Mesenchymal stem cell (in vitro differentiated cells and primary cell): Measurements from ENCODE around the gene OR10H3. TPM values are rescaled to one million over a fixed set of nuclear protein-coding genes. Genes with fewer than 3 reads are reported as not detected.

Experiments
- DNase-seq: peaks from one replicate; pipeline ENCODE4 v3.0.0-alpha.2; 2013
- H2AFZ ChIP-seq: one replicate; pipeline ENCODE4 v1.6.1; 2013; ENCODE audit warnings: low read depth, mild to moderate bottlenecking, control low read depth, inconsistent platforms, low read length, moderate library complexity
- H2AK5ac ChIP-seq: 2 replicates; pipeline ENCODE4 v1.6.1; 2013; ENCODE audit warnings: low read length, moderate library complexity, mild to moderate bottlenecking, inconsistent platforms; ENCODE audit not compliant: severe bottlenecking
- H2BK120ac ChIP-seq: one replicate; pipeline ENCODE4 v1.6.1; 2013; ENCODE audit warnings: low read depth, mild to moderate bottlenecking, inconsistent platforms, low read length, moderate library complexity
- H2BK12ac ChIP-seq, 2 experiments: one replicate each; pipeline ENCODE4 v1.6.1; 2013; ENCODE audit warnings: inconsistent platforms in 2 of 2, low read length in 2 of 2, mild to moderate bottlenecking in 2 of 2, moderate library complexity in 2 of 2, control low read depth in 1 of 2
- H2BK15ac ChIP-seq: one replicate; pipeline ENCODE4 v1.6.1; 2013; ENCODE audit warnings: mild to moderate bottlenecking, low read depth, inconsistent platforms; ENCODE audit not compliant: poor library complexity, severe bottlenecking
- H2BK5ac ChIP-seq: 2 replicates; pipeline ENCODE4 v1.6.1; 2013; ENCODE audit warnings: low read depth, mild to moderate bottlenecking, low read length, control low read depth, inconsistent platforms; ENCODE audit not compliant: poor library complexity, severe bottlenecking
- H3K14ac ChIP-seq, 2 experiments: one replicate each; pipeline ENCODE4 v1.6.1; 2013; ENCODE audit warnings: inconsistent platforms in 2 of 2, low read length in 2 of 2, control low read depth in 1 of 2, mild to moderate bottlenecking in 1 of 2, moderate library complexity in 1 of 2
- H3K18ac ChIP-seq, 2 experiments: one replicate each; pipeline ENCODE4 v1.6.1; 2013; ENCODE audit warnings: inconsistent platforms in 2 of 2, low read length in 2 of 2, control low read depth in 1 of 2, low read depth in 1 of 2, mild to moderate bottlenecking in 1 of 2
- H3K23ac ChIP-seq, 2 experiments: one replicate each; pipeline ENCODE4 v1.6.1; 2013; ENCODE audit warnings: inconsistent platforms in 2 of 2, low read length in 2 of 2, mild to moderate bottlenecking in 2 of 2, moderate library complexity in 2 of 2, control low read depth in 1 of 2
- H3K27ac ChIP-seq: 2 replicates; pipeline ENCODE4 v1.5.1; 2013; ENCODE audit warnings: mild to moderate bottlenecking, moderate library complexity, low read length, control low read depth, inconsistent platforms; ENCODE audit not compliant: poor library complexity, severe bottlenecking
- H3K27me3 ChIP-seq, 2 experiments: 2 replicates each; pipeline versions ENCODE4 v1.6.1 to v1.7.0; 2013; ENCODE audit warnings: low read length in 2 of 2, mild to moderate bottlenecking in 2 of 2, moderate library complexity in 2 of 2, control low read depth in 1 of 2, inconsistent platforms in 1 of 2; ENCODE audit not compliant: control insufficient read depth in 1 of 2, insufficient read depth in 1 of 2
- H3K36me3 ChIP-seq, 2 experiments: 2 replicates each; pipeline versions ENCODE4 v1.6.1 to v1.7.0; 2013; ENCODE audit warnings: low read length in 2 of 2, control low read depth in 1 of 2, inconsistent platforms in 1 of 2, low read depth in 1 of 2, mild to moderate bottlenecking in 1 of 2; ENCODE audit not compliant: insufficient read depth in 2 of 2, control insufficient read depth in 1 of 2
- H3K4ac ChIP-seq, 2 experiments: one replicate each; pipeline ENCODE4 v1.6.1; 2013; ENCODE audit warnings: inconsistent platforms in 2 of 2, low read length in 2 of 2, mild to moderate bottlenecking in 2 of 2, moderate library complexity in 2 of 2, control low read depth in 1 of 2, low read depth in 1 of 2
- H3K4me1 ChIP-seq: 2 replicates; pipeline ENCODE4 v1.6.1; 2013; ENCODE audit warnings: low read depth, low read length, control low read depth; ENCODE audit not compliant: control insufficient read depth, insufficient read depth
- H3K4me2 ChIP-seq: 2 replicates; pipeline ENCODE4 v1.6.1; 2013; ENCODE audit warnings: low read length, mild to moderate bottlenecking, inconsistent platforms; ENCODE audit not compliant: poor library complexity, severe bottlenecking
- H3K4me3 ChIP-seq, 2 experiments: 2 replicates each; pipeline versions ENCODE4 v1.5.1 to v1.7.0; 2013; ENCODE audit warnings: low read length in 2 of 2, mild to moderate bottlenecking in 2 of 2, control low read depth in 1 of 2, low read depth in 1 of 2; ENCODE audit not compliant: insufficient read depth in 1 of 2
- H3K79me1 ChIP-seq: replicated peaks from 2 replicates; pipeline ENCODE4 v1.6.1; 2013; ENCODE audit warnings: mild to moderate bottlenecking, control low read depth, low read length, inconsistent platforms; ENCODE audit not compliant: poor library complexity, severe bottlenecking
- H3K9ac ChIP-seq: 2 replicates; pipeline ENCODE4 v1.7.0; 2013; ENCODE audit warnings: mild to moderate bottlenecking, low read length, moderate library complexity
- H3K9me3 ChIP-seq: 2 replicates; pipeline ENCODE4 v1.7.0; 2013; ENCODE audit warnings: mild to moderate bottlenecking, low read length; ENCODE audit not compliant: control insufficient read depth
- H4K8ac ChIP-seq: one replicate; pipeline ENCODE4 v1.6.1; 2013; ENCODE audit warnings: inconsistent platforms, mild to moderate bottlenecking, low read length, moderate library complexity
- H4K91ac ChIP-seq: one replicate; pipeline ENCODE4 v1.6.1; 2013; ENCODE audit warnings: mild to moderate bottlenecking, low read length, inconsistent platforms
- WGBS: methylation state at CpG from one replicate; pipeline ENCODE4 v1.1.7; 2013; ENCODE audit warnings: mixed read lengths; 5-methylcytosine and 5-hydroxymethylcytosine counted together
- polyA plus RNA-seq, 2 experiments: library from polyadenylated mRNA; stranded (reverse); fragments of 200-250 nt; gene quantifications; one replicate each; pipeline ENCODE4 v1.2.3, GENCODE V29; 2013

OR10H3 gene
- not detected for polyA plus RNA-seq (2013, experiment 1 of 2)
- polyA plus RNA-seq (2013, experiment 2 of 2): not detected

GRCh38 chr19:15737722-15738121, at the start of gene OR10H3:
OR10H3 (plus strand) TSS chr19:15737985; CDS start chr19:15741393, 3,408 bp downstream.
- WGBS: 23% methylated on average over 4 of the region's 4 CpGs
- Histone ChIP-seq H2BK5ac (no peak within 1 kb of the TSS), H2AFZ (no peak within 1 kb of the TSS), H3K79me1 (no peaks in the 10 kb centered on the region), H3K27ac (no peak within 1 kb of the TSS), H3K4ac (no peak within 1 kb of the TSS), H3K4me1 (no peaks in the 10 kb centered on the region), H4K8ac (no peak within 1 kb of the TSS), H2AK5ac (no peak within 1 kb of the TSS), H2BK120ac (no peak within 1 kb of the TSS), H3K23ac (no peak within 1 kb of the TSS), H3K18ac (no peak within 1 kb of the TSS), H3K27me3 (no peaks in the 10 kb centered on the region), H3K36me3 (no peaks in the 10 kb centered on the region), H4K91ac (no peak within 1 kb of the TSS), H2BK15ac (no peak within 1 kb of the TSS), H3K9me3 (peaks cover 25% of the 10 kb centered on the region), H2BK12ac (no peak within 1 kb of the TSS), H3K9ac (no peak within 1 kb of the TSS), H3K14ac (no peak within 1 kb of the TSS), H3K4me2 (no peak within 1 kb of the TSS), H3K4me3 (no peak within 1 kb of the TSS)
- DNase-seq: no peak

DNA sequence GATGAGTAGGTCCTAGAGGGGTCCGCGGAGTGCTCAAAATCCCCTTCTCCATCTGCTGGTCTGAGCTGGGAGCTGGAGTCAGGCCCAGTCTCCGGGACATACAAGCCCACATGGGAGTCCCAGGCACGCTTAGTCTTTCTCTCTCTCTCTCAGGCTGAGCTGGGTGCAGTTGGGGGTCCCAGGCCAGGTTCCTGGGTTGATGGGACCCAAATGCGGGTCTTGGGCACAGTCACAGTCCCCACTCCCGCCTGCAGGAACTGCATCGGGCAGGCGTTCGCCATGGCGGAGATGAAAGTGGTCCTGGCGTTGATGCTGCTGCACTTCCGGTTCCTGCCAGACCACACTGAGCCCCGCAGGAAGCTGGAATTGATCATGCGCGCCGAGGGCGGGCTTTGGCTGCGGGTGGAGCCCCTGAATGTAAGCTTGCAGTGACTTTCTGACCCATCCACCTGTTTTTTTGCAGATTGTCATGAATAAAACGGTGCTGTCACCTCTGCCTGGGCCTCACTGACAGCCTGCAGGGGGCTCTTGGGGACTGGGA, 41.1 kb upstream of the OR10H3 start:
- H3K4me1 ChIP-seq: no peaks in the 10 kb centered on the region
- H4K91ac ChIP-seq: no peak overlapping the region
- H3K4me3 ChIP-seq: no peak overlapping the region
- no peaks in the 10 kb centered on the region for H3K9me3 ChIP-seq
- no peak overlapping the region for H3K4ac ChIP-seq
- no peak overlapping the region for H2BK5ac ChIP-seq
- no peak overlapping the region for H4K8ac ChIP-seq
- no peak overlapping the region for H3K4me2 ChIP-seq
- H3K27me3 ChIP-seq: no peaks in the 10 kb centered on the region
- H2BK15ac ChIP-seq: no peak overlapping the region
- no peak overlapping the region for H2AK5ac ChIP-seq
- H3K18ac ChIP-seq: no peak overlapping the region
- no peak for DNase-seq
- no peak overlapping the region for H3K14ac ChIP-seq
- H3K36me3 ChIP-seq: no peaks in the 10 kb centered on the region
- H2AFZ ChIP-seq: no peak overlapping the region
- no peak overlapping the region for H3K9ac ChIP-seq
- no peaks in the 10 kb centered on the region for H3K79me1 ChIP-seq
- no peak overlapping the region for H3K27ac ChIP-seq
- no peak overlapping the region for H2BK12ac ChIP-seq
- WGBS: 75% methylated on average over 19 of the region's 19 CpGs
- no peak overlapping the region for H3K23ac ChIP-seq
- H2BK120ac ChIP-seq: no peak overlapping the region

DNA sequence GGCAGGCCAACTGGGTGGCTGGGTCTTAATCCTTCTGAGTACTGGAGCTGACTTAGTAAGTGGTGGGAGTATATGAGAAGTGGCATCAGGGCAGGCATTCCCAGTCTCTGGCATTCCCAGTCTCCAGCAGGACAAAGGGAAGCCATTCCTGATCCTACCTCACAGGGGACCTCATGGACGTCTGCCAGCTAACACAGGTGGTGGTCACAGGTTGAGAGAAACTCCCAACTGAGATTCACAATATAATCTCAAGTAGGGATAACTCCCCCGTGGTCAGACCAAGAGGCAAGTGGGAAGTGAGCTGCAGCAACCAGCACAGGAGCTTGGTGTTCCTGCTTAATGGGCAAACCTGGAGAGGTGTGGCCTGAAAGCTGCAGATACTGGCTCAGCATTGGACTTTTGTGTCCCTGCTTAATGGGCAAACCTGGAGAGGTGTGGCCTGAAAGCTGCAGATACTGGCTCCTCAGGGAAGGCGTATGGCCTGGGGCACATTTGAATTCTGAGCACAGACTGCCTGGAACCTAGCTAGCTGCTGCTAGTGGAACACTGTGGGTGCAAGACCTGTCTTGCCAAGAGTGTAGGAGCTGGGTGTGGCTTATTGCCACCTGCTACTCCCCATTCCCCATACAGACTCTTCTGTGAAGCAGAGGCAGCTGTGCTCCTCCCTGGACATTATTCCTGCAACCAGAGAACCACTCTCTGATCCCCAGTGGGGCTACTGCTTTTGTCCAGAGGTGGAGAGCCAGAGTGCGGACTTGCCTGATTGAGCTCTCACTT, 35.8 kb upstream of the OR10H3 start:
- no peak overlapping the region for H3K4me2 ChIP-seq
- no peak for DNase-seq
- no peak overlapping the region for H4K8ac ChIP-seq
- H4K91ac ChIP-seq: no peak overlapping the region
- H3K36me3 ChIP-seq: no peaks in the 10 kb centered on the region
- no peak overlapping the region for H3K14ac ChIP-seq
- no peak overlapping the region for H2BK120ac ChIP-seq
- 61% methylated on average over 4 of the region's 4 CpGs for WGBS
- no peak overlapping the region for H3K4me3 ChIP-seq
- H2BK5ac ChIP-seq: no peak overlapping the region
- no peaks in the 10 kb centered on the region for H3K27me3 ChIP-seq
- no peak overlapping the region for H2BK12ac ChIP-seq
- H3K27ac ChIP-seq: no peak overlapping the region
- H3K9me3 ChIP-seq: no peaks in the 10 kb centered on the region
- H3K79me1 ChIP-seq: no peaks in the 10 kb centered on the region
- H2AK5ac ChIP-seq: no peak overlapping the region
- H3K4ac ChIP-seq: no peak overlapping the region
- H2AFZ ChIP-seq: no peak overlapping the region
- H3K9ac ChIP-seq: no peak overlapping the region
- no peak overlapping the region for H3K23ac ChIP-seq
- H3K18ac ChIP-seq: no peak overlapping the region
- no peaks in the 10 kb centered on the region for H3K4me1 ChIP-seq
- H2BK15ac ChIP-seq: no peak overlapping the region

- no peak for DNase-seq
- no peak overlapping the region for H2BK12ac ChIP-seq
- no peak overlapping the region for H2BK120ac ChIP-seq
- no peaks in the 10 kb centered on the region for H3K27me3 ChIP-seq
- no peak overlapping the region for H4K8ac ChIP-seq
- H2AFZ ChIP-seq: no peak overlapping the region
- H3K4me2 ChIP-seq: peak overlapping the region; percentile 16
- no peak overlapping the region for H2BK5ac ChIP-seq
- 64% methylated on average over 7 of the region's 7 CpGs for WGBS
- no peak overlapping the region for H3K4me3 ChIP-seq
- no peak overlapping the region for H3K14ac ChIP-seq
- no peak overlapping the region for H3K27ac ChIP-seq
- no peaks in the 10 kb centered on the region for H3K79me1 ChIP-seq
- H3K36me3 ChIP-seq: no peaks in the 10 kb centered on the region
- H3K4me1 ChIP-seq: no peaks in the 10 kb centered on the region
- no peaks in the 10 kb centered on the region for H3K9me3 ChIP-seq
- no peak overlapping the region for H4K91ac ChIP-seq
- H2AK5ac ChIP-seq: no peak overlapping the region
- no peak overlapping the region for H3K9ac ChIP-seq
- no peak overlapping the region for H3K18ac ChIP-seq
- no peak overlapping the region for H3K23ac ChIP-seq
- no peak overlapping the region for H2BK15ac ChIP-seq
- H3K4ac ChIP-seq: no peak overlapping the region
These were observed 35.3 kb upstream of the OR10H3 start for GRCh38 chr19:15702534-15702930.
